DND-41 (cell line): ENCODE measurements around the gene CD37.
"Not testable (repeated sequence)": the region's sequence is repeated elsewhere in the genome, so short reads cannot be mapped to it uniquely, and the experiment has no call there.

Experiments used
- ATAC-seq: fragments of 200-7000 bp; cut with Tn5 transposase; 3 replicates; pipeline ENCODE4 v1.9.1; 2021; ENCODE audit warnings: low read depth; ENCODE audit not compliant: insufficient read depth
- DNase-seq: peaks from one replicate; pipeline ENCODE4 v3.0.0-alpha.2; 2020
- H2AFZ ChIP-seq: 2 replicates; pipeline ENCODE4 v1.6.0; 2012; ENCODE audit warnings: low read depth, low read length
- H3K27ac ChIP-seq: 2 replicates; pipeline ENCODE4 v1.5.1; 2012; ENCODE audit warnings: low read length, inconsistent platforms
- H3K27me3 ChIP-seq: fragments of 200-600 bp; sonication (generic); 2 replicates; pipeline ENCODE4 v1.6.0; 2012; ENCODE audit warnings: low read length, mild to moderate bottlenecking, inconsistent platforms; ENCODE audit not compliant: insufficient read depth, poor library complexity
- H3K36me3 ChIP-seq: 2 replicates; pipeline ENCODE4 v1.5.1; 2012; ENCODE audit warnings: low read length, inconsistent platforms; ENCODE audit not compliant: insufficient read depth
- H3K4me1 ChIP-seq: 2 replicates; pipeline ENCODE4 v1.5.1; 2012; ENCODE audit warnings: mild to moderate bottlenecking, low read length; ENCODE audit not compliant: insufficient read depth
- H3K4me2 ChIP-seq: 2 replicates; pipeline ENCODE4 v1.6.0; 2012; ENCODE audit warnings: mild to moderate bottlenecking, moderate library complexity, low read length, inconsistent platforms; ENCODE audit not compliant: insufficient read depth
- H3K4me3 ChIP-seq, 2 experiments: fragments of 200-600 bp in 1 of 2; shearing (Covaris generic) in 1 of 2; 2 replicates each; pipeline ENCODE4 v1.5.1; 2012 to 2016; ENCODE audit warnings: inconsistent platforms in 2 of 2, low read length in 2 of 2, mild to moderate bottlenecking in 2 of 2, low read depth in 1 of 2, moderate library complexity in 1 of 2
- H3K79me2 ChIP-seq: 2 replicates; pipeline ENCODE4 v1.6.0; 2012; ENCODE audit warnings: low read length, inconsistent platforms; ENCODE audit not compliant: insufficient read depth
- H3K9ac ChIP-seq: 2 replicates; pipeline ENCODE4 v1.6.0; 2012; ENCODE audit warnings: low read depth, mild to moderate bottlenecking, inconsistent platforms, low read length, moderate library complexity
- H3K9me3 ChIP-seq: 2 replicates; pipeline ENCODE4 v1.5.1; 2012; ENCODE audit warnings: low read length, moderate library complexity, mild to moderate bottlenecking, inconsistent platforms; ENCODE audit not compliant: insufficient read depth, severe bottlenecking
- H4K20me1 ChIP-seq: 2 replicates; pipeline ENCODE4 v1.6.0; 2012; ENCODE audit warnings: low read length; ENCODE audit not compliant: insufficient read depth
- EZH2 ChIP-seq: IDR thresholded peaks from 3 replicates; pipeline ENCODE4 v1.6.1; 2012; ENCODE audit warnings: borderline replicate concordance, low read depth, mild to moderate bottlenecking, moderate library complexity, low read length, inconsistent platforms; ENCODE audit not compliant: severe bottlenecking
- TF ChIP-seq, protein P1 (sequence below): IDR thresholded peaks from 2 replicates; pipeline ENCODE4 v1.5.1; 2012; ENCODE audit warnings: borderline replicate concordance, low read length, moderate library complexity, mild to moderate bottlenecking; ENCODE audit not compliant: poor library complexity, severe bottlenecking; ENCODE audit errors: extremely low read depth

CD37 gene

DNA sequence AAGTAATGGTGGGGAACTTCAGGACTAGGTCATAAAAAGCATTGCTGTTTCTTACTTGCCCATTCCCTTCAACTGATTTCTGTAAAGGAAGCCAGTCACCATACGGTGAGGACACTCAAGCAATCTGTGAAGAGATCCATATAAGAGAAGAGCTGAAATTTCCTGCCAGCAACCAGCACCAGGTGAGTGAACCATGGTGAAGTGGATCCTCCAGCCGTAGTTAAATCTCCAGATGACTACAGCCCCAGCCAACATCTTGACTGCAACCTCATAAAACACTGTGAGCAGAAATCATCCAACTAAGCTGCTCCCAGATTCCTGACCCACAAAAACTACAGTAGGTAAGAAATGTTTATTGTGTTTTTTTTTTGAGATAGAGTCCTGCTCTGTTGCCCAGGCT, 6.5 kb upstream of the CD37 start:
- TF ChIP-seq, protein P1, sequence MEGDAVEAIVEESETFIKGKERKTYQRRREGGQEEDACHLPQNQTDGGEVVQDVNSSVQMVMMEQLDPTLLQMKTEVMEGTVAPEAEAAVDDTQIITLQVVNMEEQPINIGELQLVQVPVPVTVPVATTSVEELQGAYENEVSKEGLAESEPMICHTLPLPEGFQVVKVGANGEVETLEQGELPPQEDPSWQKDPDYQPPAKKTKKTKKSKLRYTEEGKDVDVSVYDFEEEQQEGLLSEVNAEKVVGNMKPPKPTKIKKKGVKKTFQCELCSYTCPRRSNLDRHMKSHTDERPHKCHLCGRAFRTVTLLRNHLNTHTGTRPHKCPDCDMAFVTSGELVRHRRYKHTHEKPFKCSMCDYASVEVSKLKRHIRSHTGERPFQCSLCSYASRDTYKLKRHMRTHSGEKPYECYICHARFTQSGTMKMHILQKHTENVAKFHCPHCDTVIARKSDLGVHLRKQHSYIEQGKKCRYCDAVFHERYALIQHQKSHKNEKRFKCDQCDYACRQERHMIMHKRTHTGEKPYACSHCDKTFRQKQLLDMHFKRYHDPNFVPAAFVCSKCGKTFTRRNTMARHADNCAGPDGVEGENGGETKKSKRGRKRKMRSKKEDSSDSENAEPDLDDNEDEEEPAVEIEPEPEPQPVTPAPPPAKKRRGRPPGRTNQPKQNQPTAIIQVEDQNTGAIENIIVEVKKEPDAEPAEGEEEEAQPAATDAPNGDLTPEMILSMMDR, result no peak
- no peak for TF ChIP-seq EZH2
- H3K36me3 ChIP-seq, result no peaks in the 10 kb centered on the region
- H3K4me3 ChIP-seq, result no peak overlapping the region
- DNase-seq (no peak), ATAC-seq (no peak)
- H3K4me2 ChIP-seq, result no peak overlapping the region
- H3K79me2 ChIP-seq, result no peaks in the 10 kb centered on the region
- H3K4me1 ChIP-seq, result peaks cover 8% of the 10 kb centered on the region
- H3K9me3 ChIP-seq, result no peaks in the 10 kb centered on the region
- H4K20me1 ChIP-seq, result no peaks in the 10 kb centered on the region
- H3K27me3 ChIP-seq, result no peaks in the 10 kb centered on the region
- H3K9ac ChIP-seq, result no peak overlapping the region
- H3K27ac ChIP-seq, result no peak overlapping the region
- H2AFZ ChIP-seq, result no peak overlapping the region

DNA sequence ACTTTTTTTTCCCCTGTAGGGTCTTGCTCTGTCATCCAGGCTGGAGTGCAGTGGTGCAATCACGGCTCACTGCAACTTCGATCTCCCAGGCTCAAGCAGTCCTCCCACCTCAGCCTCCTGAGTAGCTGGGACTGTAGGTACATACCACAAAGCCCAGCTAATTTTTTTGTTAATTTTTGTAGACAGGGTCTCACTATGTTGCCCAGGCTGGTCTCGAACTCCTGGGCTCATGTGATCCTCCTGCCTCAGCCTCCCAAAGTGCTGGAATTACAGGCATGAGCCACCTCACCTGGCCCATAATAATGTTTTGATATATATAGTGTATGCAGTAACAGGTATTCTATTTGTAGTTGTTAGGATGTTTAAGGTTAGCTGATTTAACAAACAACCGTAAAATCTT, 4.0 kb upstream of the CD37 start:
- not testable (repeated sequence) for H4K20me1 ChIP-seq, H3K36me3 ChIP-seq, DNase-seq, H3K27ac ChIP-seq, H3K9me3 ChIP-seq, ATAC-seq, H3K27me3 ChIP-seq, H3K79me2 ChIP-seq, H3K4me2 ChIP-seq, H2AFZ ChIP-seq, H3K4me3 ChIP-seq, H3K9ac ChIP-seq
- H3K4me1 ChIP-seq, result peaks cover 11% of the 10 kb centered on the region

DNA sequence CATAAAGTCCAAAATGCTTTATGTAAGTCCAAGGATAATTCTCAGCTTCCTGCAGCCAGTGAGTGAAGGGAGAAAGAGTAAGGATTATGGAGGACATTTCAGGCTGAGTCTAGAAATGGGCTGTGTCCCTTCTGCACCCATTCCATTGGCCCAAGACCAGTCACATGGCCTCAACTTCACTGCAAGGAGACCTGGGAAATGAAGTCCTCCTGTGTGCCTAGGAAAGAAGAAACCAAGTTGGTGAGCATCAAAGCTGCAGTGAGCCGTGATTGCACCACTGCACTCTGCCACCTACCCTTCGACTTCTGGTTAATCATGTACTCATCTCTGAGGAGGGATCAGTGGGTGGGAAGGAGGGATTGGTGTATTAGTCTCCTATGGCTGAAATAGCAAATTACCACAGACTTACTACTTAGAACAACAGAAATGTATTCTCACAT, 3.6 kb upstream of the CD37 start:
- no peak overlapping the region for H3K27ac ChIP-seq
- DNase-seq (peak; percentile 54), ATAC-seq (peak; percentile 84)
- peaks cover 11% of the 10 kb centered on the region for H3K4me1 ChIP-seq
- H3K27me3 ChIP-seq, result no peaks in the 10 kb centered on the region
- H3K79me2 ChIP-seq, result no peaks in the 10 kb centered on the region
- H4K20me1 ChIP-seq, result no peaks in the 10 kb centered on the region
- no peak overlapping the region for H3K4me3 ChIP-seq
- H3K36me3 ChIP-seq, result no peaks in the 10 kb centered on the region
- H3K4me2 ChIP-seq, result no peak overlapping the region
- no peak overlapping the region for H2AFZ ChIP-seq
- no peak overlapping the region for H3K9ac ChIP-seq
- TF ChIP-seq, protein P1, result no peak
- TF ChIP-seq EZH2, result no peak
- no peaks in the 10 kb centered on the region for H3K9me3 ChIP-seq

DNA sequence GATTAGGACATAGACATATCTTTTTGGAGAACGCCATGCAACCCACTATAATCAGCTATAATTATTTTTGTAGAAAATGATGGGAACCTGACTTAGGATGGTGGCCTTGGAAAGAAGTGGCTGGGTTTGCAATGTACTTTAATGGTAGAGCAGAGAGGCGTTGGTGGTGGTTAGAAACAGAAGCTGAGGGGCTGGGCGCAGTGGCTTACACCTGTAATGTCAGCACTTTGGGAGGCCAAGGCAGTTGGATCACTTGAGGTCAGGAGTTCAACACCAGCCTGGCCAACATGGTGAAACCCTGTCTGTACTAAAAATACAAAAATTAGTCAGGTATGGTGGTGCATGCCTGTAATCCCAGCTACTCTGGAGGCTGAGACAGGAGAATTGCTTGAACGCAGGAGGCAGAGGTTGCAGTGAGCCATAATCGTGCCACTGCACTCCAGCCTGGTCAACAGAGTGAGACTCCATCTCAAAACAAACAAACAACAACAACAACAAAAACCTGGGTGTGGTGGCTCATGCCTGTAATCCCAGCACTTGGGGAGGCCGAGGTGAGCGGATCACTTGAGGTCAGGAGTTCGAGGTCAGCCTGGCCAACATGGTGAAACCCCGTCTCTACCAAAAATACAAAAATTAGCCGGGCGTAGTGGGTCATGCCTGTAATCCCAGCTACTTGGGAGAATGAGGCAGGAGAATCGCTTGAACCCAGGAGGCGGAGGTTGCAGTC, 2.4 kb upstream of the CD37 start:
- H4K20me1 ChIP-seq, H3K27ac ChIP-seq, H2AFZ ChIP-seq, H3K9me3 ChIP-seq, H3K27me3 ChIP-seq, DNase-seq, H3K79me2 ChIP-seq, H3K4me2 ChIP-seq, ATAC-seq, H3K4me3 ChIP-seq, H3K9ac ChIP-seq, H3K36me3 ChIP-seq: not testable (repeated sequence)
- H3K4me1 ChIP-seq, result peaks cover 11% of the 10 kb centered on the region
